Activated T-cell treated with anti-CD3 and anti-CD28 coated beads for 48 hours (primary cell): Measurements from ENCODE around the gene RAB13.

ENCODE experiments used
- DNase-seq: peaks from one replicate; pipeline ENCODE4 v3.0.0-alpha.2; 2020; ENCODE audit warnings: low read depth

Gene RAB13

GRCh38 chr1:153932156-153933131 lies 53.7 kb downstream of the RAB13 start:
- no peak for DNase-seq
